Epithelial cell of proximal tubule (primary cell): ENCODE measurements around the gene YWHAH. TPM values are rescaled to one million over a fixed set of nuclear protein-coding genes. Genes with fewer than 3 reads are reported as not detected.

Source experiments
- DNase-seq: peaks from one replicate; pipeline ENCODE4 v3.0.0-alpha.2; 2011; ENCODE audit warnings: low read depth
- H3K4me3 ChIP-seq: 2 replicates; pipeline ENCODE4 v1.5.1; 2011; ENCODE audit warnings: low read depth, mild to moderate bottlenecking, low read length
- CTCF ChIP-seq: conservative IDR thresholded peaks from 2 replicates; pipeline ENCODE4 v1.5.1; 2012; ENCODE audit warnings: low read depth, mild to moderate bottlenecking, low read length
- total RNA-seq: library from RNA; depleted of rRNA; stranded (reverse); fragments of >200 nt; gene quantifications from 2 replicates; pipeline ENCODE4 v1.2.3, GENCODE V29; 2015

YWHAH gene
- total RNA-seq, 1 donor from 2014 or later, result 276 TPM

GRCh38 chr22:31901388-31902137, 42.8 kb upstream of the YWHAH start:
- H3K4me3 ChIP-seq, result no peak overlapping the region
- no peak for DNase-seq
- no peak for TF ChIP-seq CTCF

- no peak for TF ChIP-seq CTCF
- DNase-seq, result no peak
- H3K4me3 ChIP-seq, result no peak overlapping the region
Observed at GRCh38 chr22:31904651-31905050, 39.7 kb upstream of the YWHAH start.

- H3K4me3 ChIP-seq, result no peak overlapping the region
- DNase-seq, result no peak
- TF ChIP-seq CTCF, result no peak
Observed at GRCh38 chr22:31905356-31905755, 39.0 kb upstream of the YWHAH start.

GRCh38 chr22:31906086-31906485, 38.2 kb upstream of the YWHAH start:
- no peak overlapping the region for H3K4me3 ChIP-seq
- DNase-seq, result no peak
- no peak for TF ChIP-seq CTCF

- H3K4me3 ChIP-seq, result no peak overlapping the region
- DNase-seq, result no peak
- TF ChIP-seq CTCF, result no peak
Observed at GRCh38 chr22:31906569-31906968, 37.8 kb upstream of the YWHAH start.

- no peak overlapping the region for H3K4me3 ChIP-seq
- TF ChIP-seq CTCF, result no peak
- DNase-seq, result no peak
Observed at GRCh38 chr22:31909977-31910376, 34.4 kb upstream of the YWHAH start.
